HCT116 (cell line): Measurements from ENCODE around the gene PCCB. TPM values are rescaled to one million over a fixed set of nuclear protein-coding genes. Genes with fewer than 3 reads are reported as not detected.

Source experiments
- ATAC-seq: fragments of 200-7000 bp; cut with Tn5 transposase; 2 replicates; pipeline ENCODE4 v1.9.1; 2020; ENCODE audit warnings: mild to moderate bottlenecking, moderate library complexity
- BruUV-seq: library from RNA; stranded (reverse); fragments of 400-500 nt; replicated peaks from 2 replicates; lab custom pipeline; 2021; lab: Mats Ljungman, UMichigan
- CTCF ChIA-PET: fragments of 300-600 bp; sonication (Branson Sonifier 250); formaldehyde crosslinking; loops from one replicate; lab custom pipeline; 2021; ENCODE audit warnings: antibody characterized with exemption; lab: Charles Lee
- POLR2A ChIA-PET: fragments of 300-600, 350-600 bp; sonication (Branson Sonifier 250); formaldehyde crosslinking; loops from one replicate; lab custom pipeline; 2021; ENCODE audit warnings: antibody characterized with exemption; lab: Charles Lee
- RAD21 ChIA-PET, 2 experiments: fragments of 300-600 bp; sonication (Branson Sonifier 250); formaldehyde crosslinking; loops; one replicate each; lab custom pipeline; 2023; ENCODE audit warnings: low total read pairs in 2 of 2; ENCODE audit not compliant: uncharacterized antibody in 2 of 2, unreplicated experiment in 2 of 2, low non-redundant PET in 1 of 2; lab: Charles Lee
- DNase-seq: peaks from one replicate; pipeline ENCODE4 v3.0.0-alpha.2; 2010; ENCODE audit warnings: low read depth, low spot score
- H2AFZ ChIP-seq: fragments of 200-600 bp; shearing (Covaris generic), sonication (generic); 2 replicates; pipeline ENCODE4 v1.6.1; 2017; ENCODE audit warnings: low read depth, mixed run types, mixed read lengths, antibody characterized with exemption, low read length; ENCODE audit not compliant: poor library complexity, severe bottlenecking
- H3K27ac ChIP-seq: 2 replicates; pipeline ENCODE4 v1.5.1; 2012; ENCODE audit warnings: low read depth, low read length
- H3K27me3 ChIP-seq: fragments of 200-600 bp; sonication (generic); 2 replicates; pipeline ENCODE4 v1.6.1; 2016; ENCODE audit warnings: mixed run types, low read length, mixed read lengths; ENCODE audit not compliant: insufficient read depth
- H3K36me3 ChIP-seq, 2 experiments: fragments of 200-500 bp in 1 of 2; fragments of 200-600 bp in 1 of 2; sonication (Bioruptor generic) in 1 of 2; sonication (generic) in 1 of 2; 2 replicates each; pipeline versions ENCODE4 v1.5.1 to v1.6.1; 2014 to 2016; ENCODE audit warnings: low read length in 2 of 2, inconsistent platforms in 1 of 2, mixed read lengths in 1 of 2, mixed run types in 1 of 2; ENCODE audit not compliant: insufficient read depth in 2 of 2, control insufficient read depth in 1 of 2
- H3K4me1 ChIP-seq, 2 experiments: fragments of 200-600 bp in 1 of 2; sonication (generic) in 1 of 2; 2 replicates each; pipeline versions ENCODE4 v1.5.1 to v1.6.1; 2012 to 2017; ENCODE audit warnings: low read length in 2 of 2, inconsistent platforms in 1 of 2, mild to moderate bottlenecking in 1 of 2, mixed read lengths in 1 of 2, mixed run types in 1 of 2, moderate library complexity in 1 of 2; ENCODE audit not compliant: insufficient read depth in 2 of 2, control insufficient read depth in 1 of 2
- H3K4me2 ChIP-seq: fragments of 200-600 bp; sonication (generic); 2 replicates; pipeline ENCODE4 v1.6.1; 2017; ENCODE audit warnings: mixed run types, low read length, mixed read lengths
- H3K4me3 ChIP-seq, 2 experiments: fragments of 200-600 bp in 1 of 2; sonication (generic) in 1 of 2; replicated peaks in 1 of 2; 2 replicates each; pipeline ENCODE4 v1.5.1; 2011 to 2016; ENCODE audit warnings: low read length in 2 of 2, control low read depth in 1 of 2, low read depth in 1 of 2, mild to moderate bottlenecking in 1 of 2, mixed read lengths in 1 of 2, mixed run types in 1 of 2
- H3K79me2 ChIP-seq: fragments of 200-600 bp; sonication (generic); 2 replicates; pipeline ENCODE4 v1.6.1; 2017; ENCODE audit warnings: mild to moderate bottlenecking, mixed run types, low read length, moderate library complexity, mixed read lengths; ENCODE audit not compliant: insufficient read depth
- H3K9ac ChIP-seq: fragments of 200-600 bp; sonication (generic); 2 replicates; pipeline ENCODE4 v1.6.1; 2016; ENCODE audit warnings: low read length, mixed read lengths
- H3K9me2 ChIP-seq: fragments of 200-600 bp; sonication (generic), shearing (Covaris generic); 2 replicates; pipeline ENCODE4 v1.6.1; 2017; ENCODE audit warnings: mixed run types, mild to moderate bottlenecking, moderate library complexity; ENCODE audit not compliant: insufficient read depth
- H3K9me3 ChIP-seq, 2 experiments: fragments of 200-500 bp in 1 of 2; fragments of 200-600 bp in 1 of 2; sonication (Bioruptor generic) in 1 of 2; sonication (generic) in 1 of 2; 2 replicates each; pipeline ENCODE4 v1.6.1; 2014 to 2017; ENCODE audit warnings: low read length in 2 of 2, mixed read lengths in 2 of 2, inconsistent platforms in 1 of 2, low read depth in 1 of 2, mild to moderate bottlenecking in 1 of 2, mixed run types in 1 of 2, moderate library complexity in 1 of 2; ENCODE audit not compliant: control insufficient read depth in 1 of 2, insufficient read depth in 1 of 2
- H4K20me1 ChIP-seq: fragments of 200-600 bp; sonication (generic), shearing (Covaris generic); 2 replicates; pipeline ENCODE4 v1.6.1; 2017; ENCODE audit warnings: mixed run types, mild to moderate bottlenecking, moderate library complexity; ENCODE audit not compliant: insufficient read depth
- CBX3 ChIP-seq: IDR thresholded peaks from 2 replicates; pipeline ENCODE4 v1.6.1; 2012; ENCODE audit warnings: low read depth
- CEBPB ChIP-seq: IDR thresholded peaks from 2 replicates; pipeline ENCODE4 v1.6.1; 2012; ENCODE audit warnings: low read depth
- EGR1 ChIP-seq: IDR thresholded peaks from 2 replicates; pipeline ENCODE4 v1.6.1; 2012; ENCODE audit warnings: low read depth
- EZH2 ChIP-seq: fragments of 200-600 bp; sonication (generic); IDR thresholded peaks from 2 replicates; pipeline ENCODE4 v1.6.1; 2017; ENCODE audit warnings: antibody characterized with exemption, mixed run types
- FOSL1 ChIP-seq: IDR thresholded peaks from 2 replicates; pipeline ENCODE4 v1.6.1; 2012; ENCODE audit warnings: low read depth
- POLR2A ChIP-seq: IDR thresholded peaks from 2 replicates; pipeline ENCODE4 v1.7.0; 2011; ENCODE audit warnings: borderline replicate concordance; ENCODE audit not compliant: insufficient read depth, insufficient read length; ENCODE audit errors: extremely low read depth
- POLR2AphosphoS5 ChIP-seq: IDR thresholded peaks from 2 replicates; pipeline ENCODE4 v1.6.1; 2011; ENCODE audit warnings: mild to moderate bottlenecking, low read depth, low read length, moderate library complexity
- REST ChIP-seq: IDR thresholded peaks from 2 replicates; pipeline ENCODE4 v1.6.1; 2012; ENCODE audit warnings: low read depth
- SIN3A ChIP-seq: IDR thresholded peaks from 2 replicates; pipeline ENCODE4 v1.6.1; 2012; ENCODE audit warnings: low read depth
- SRF ChIP-seq: IDR thresholded peaks from 2 replicates; pipeline ENCODE4 v1.6.1; 2012; ENCODE audit warnings: low read depth
- YY1 ChIP-seq: IDR thresholded peaks from 2 replicates; pipeline ENCODE4 v1.6.1; 2011; ENCODE audit warnings: low read length, low read depth, moderate library complexity, mild to moderate bottlenecking; ENCODE audit not compliant: insufficient replicate concordance; ENCODE audit errors: extremely low read depth
- ZFX ChIP-seq: fragments of 450-650 bp; IDR thresholded peaks from 2 replicates; pipeline ENCODE4 v1.6.1; 2017
- ZNF274 ChIP-seq: fragments of 200-500 bp; sonication (Bioruptor generic); IDR thresholded peaks from 2 replicates; pipeline ENCODE4 v1.6.1; 2014; ENCODE audit warnings: mild to moderate bottlenecking, low read depth, low read length, inconsistent platforms
- intact Hi-C: fragments of 100-400 bp; cut with micrococcal nuclease; formaldehyde crosslinking; loops from 2 replicates; pipeline ENCODE4 v1.10.0; 2022
- total RNA-seq: library from RNA; stranded (reverse); gene quantifications from one replicate; pipeline ENCODE4 v1.2.1, GENCODE V29; 2021; ENCODE audit not compliant: unreplicated experiment
- TF ChIP-seq, protein P1 (sequence below): IDR thresholded peaks from 2 replicates; pipeline ENCODE4 v1.6.1; 2011; ENCODE audit warnings: mild to moderate bottlenecking, low read length, moderate library complexity; ENCODE audit not compliant: insufficient replicate concordance; ENCODE audit errors: extremely low read depth

PCCB gene
- total RNA-seq, 1 experiment from 2014 or later: 48.9 TPM

GRCh38 chr3:136332302-136332701 is 82.2 kb downstream of the PCCB start:
- ChIA-PET CTCF (no interaction called here), POLR2A (no interaction called here), RAD21 (no interaction called here)
- BruUV-seq: TSS peak; percentile 21
- intact Hi-C loops: no loop called here
- ATAC-seq (no peak), DNase-seq (no peak)
- H3K9me3 ChIP-seq: no peaks in the 10 kb centered on the region
- H3K36me3 ChIP-seq: no peaks in the 10 kb centered on the region
- H2AFZ ChIP-seq: no peak overlapping the region
- H3K4me3 ChIP-seq: no peak overlapping the region
- no peak overlapping the region for H3K4me2 ChIP-seq
- no peak overlapping the region for H3K9ac ChIP-seq
- no peaks in the 10 kb centered on the region for H4K20me1 ChIP-seq
- H3K27me3 ChIP-seq: no peaks in the 10 kb centered on the region
- no peaks in the 10 kb centered on the region for H3K9me2 ChIP-seq
- H3K27ac ChIP-seq: no peak overlapping the region
- TF ChIP-seq CBX3 (no peak), EGR1 (no peak), POLR2A (no peak), ZNF274 (no peak), SRF (no peak), ZFX (no peak), YY1 (no peak), FOSL1 (no peak)
- H3K4me1 ChIP-seq: no peaks in the 10 kb centered on the region
- H3K79me2 ChIP-seq: no peaks in the 10 kb centered on the region

- Histone ChIP-seq H3K79me2 (no peaks in the 10 kb centered on the region), H3K4me1 (no peaks in the 10 kb centered on the region), H2AFZ (no peak overlapping the region), H3K4me2 (no peak overlapping the region)
- intact Hi-C loops: no loop called here
- POLR2A ChIA-PET: no interaction called here
- TF ChIP-seq REST: no peak
- no peak for TF ChIP-seq SIN3A
- no peak for TF ChIP-seq EZH2
- no peak for TF ChIP-seq POLR2AphosphoS5
- TF ChIP-seq, protein P1, sequence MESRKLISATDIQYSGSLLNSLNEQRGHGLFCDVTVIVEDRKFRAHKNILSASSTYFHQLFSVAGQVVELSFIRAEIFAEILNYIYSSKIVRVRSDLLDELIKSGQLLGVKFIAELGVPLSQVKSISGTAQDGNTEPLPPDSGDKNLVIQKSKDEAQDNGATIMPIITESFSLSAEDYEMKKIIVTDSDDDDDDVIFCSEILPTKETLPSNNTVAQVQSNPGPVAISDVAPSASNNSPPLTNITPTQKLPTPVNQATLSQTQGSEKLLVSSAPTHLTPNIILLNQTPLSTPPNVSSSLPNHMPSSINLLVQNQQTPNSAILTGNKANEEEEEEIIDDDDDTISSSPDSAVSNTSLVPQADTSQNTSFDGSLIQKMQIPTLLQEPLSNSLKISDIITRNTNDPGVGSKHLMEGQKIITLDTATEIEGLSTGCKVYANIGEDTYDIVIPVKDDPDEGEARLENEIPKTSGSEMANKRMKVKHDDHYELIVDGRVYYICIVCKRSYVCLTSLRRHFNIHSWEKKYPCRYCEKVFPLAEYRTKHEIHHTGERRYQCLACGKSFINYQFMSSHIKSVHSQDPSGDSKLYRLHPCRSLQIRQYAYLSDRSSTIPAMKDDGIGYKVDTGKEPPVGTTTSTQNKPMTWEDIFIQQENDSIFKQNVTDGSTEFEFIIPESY: no peak
- TF ChIP-seq CEBPB: no peak
- TF ChIP-seq, all 23 proteins: peak for 0
- no peak overlapping the region for H3K27ac ChIP-seq
- H4K20me1 ChIP-seq: no peaks in the 10 kb centered on the region
- no peaks in the 10 kb centered on the region for H3K36me3 ChIP-seq
- no peak overlapping the region for H3K9ac ChIP-seq
- BruUV-seq: no TSS peak
- no peaks in the 10 kb centered on the region for H3K27me3 ChIP-seq
- H3K4me3 ChIP-seq: no peak overlapping the region
- ATAC-seq: no peak
- CTCF ChIA-PET: interaction anchor here (0.7 kb wide), 1 partner anchor 9 kb away, joined by 4 read pairs; no protein-coding TSS in a partner anchor
- DNase-seq: no peak
- no peaks in the 10 kb centered on the region for H3K9me3 ChIP-seq
- no peaks in the 10 kb centered on the region for H3K9me2 ChIP-seq
- RAD21 ChIA-PET: no interaction called here
These were observed 82.6 kb downstream of the PCCB start for GRCh38 chr3:136332776-136333175.
